ENCODE measurements around the gene GPR55.

Gene GPR55

DNA sequence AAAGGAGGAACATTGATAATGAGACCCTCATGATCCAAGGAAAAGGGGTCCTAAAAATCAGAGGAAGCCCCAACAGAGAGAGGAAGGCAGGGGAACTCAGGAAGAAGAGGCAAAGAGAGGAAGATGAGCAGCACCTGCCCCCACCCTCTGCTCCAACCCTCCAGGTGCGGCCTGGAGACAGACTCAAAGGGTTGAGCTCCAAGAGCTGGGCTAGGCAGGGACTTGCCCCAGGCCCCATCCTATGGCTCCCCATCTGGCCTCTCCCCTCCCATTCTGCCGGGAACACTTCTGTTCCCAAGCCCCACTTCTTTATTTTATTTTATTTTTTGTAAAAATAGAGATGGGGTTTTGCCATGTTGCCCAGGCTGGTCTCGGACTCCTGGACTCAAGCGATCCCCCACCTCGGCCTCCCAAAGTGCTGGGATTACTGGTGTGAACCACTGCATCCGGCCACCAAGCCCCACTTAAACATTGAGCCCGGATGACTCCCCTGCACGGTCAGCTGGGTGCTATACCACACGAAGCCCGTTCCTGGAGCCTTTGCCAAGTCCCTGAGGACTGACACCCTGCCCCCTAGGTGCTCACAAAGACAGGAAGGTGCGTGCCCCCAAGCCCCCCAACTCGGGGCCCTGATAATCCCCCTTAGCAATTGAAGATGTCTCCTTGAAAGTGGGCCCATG is 3.8 kb upstream of the GPR55 start:
- no peak overlapping the region for H3K9ac ChIP-seq
- TF ChIP-seq, protein P1, sequence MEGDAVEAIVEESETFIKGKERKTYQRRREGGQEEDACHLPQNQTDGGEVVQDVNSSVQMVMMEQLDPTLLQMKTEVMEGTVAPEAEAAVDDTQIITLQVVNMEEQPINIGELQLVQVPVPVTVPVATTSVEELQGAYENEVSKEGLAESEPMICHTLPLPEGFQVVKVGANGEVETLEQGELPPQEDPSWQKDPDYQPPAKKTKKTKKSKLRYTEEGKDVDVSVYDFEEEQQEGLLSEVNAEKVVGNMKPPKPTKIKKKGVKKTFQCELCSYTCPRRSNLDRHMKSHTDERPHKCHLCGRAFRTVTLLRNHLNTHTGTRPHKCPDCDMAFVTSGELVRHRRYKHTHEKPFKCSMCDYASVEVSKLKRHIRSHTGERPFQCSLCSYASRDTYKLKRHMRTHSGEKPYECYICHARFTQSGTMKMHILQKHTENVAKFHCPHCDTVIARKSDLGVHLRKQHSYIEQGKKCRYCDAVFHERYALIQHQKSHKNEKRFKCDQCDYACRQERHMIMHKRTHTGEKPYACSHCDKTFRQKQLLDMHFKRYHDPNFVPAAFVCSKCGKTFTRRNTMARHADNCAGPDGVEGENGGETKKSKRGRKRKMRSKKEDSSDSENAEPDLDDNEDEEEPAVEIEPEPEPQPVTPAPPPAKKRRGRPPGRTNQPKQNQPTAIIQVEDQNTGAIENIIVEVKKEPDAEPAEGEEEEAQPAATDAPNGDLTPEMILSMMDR (IDR thresholded peaks at IDR 0.05) = no peak
- no peaks in the 10 kb centered on the region for H3K36me3 ChIP-seq (ENCODE audit: control insufficient read depth, insufficient read depth, low read length)
- no peak overlapping the region for H3K4me2 ChIP-seq (ENCODE audit: low read length)
- H3K9me3 ChIP-seq (ENCODE audit: control insufficient read depth, low read length) = no peaks in the 10 kb centered on the region
- no peaks in the 10 kb centered on the region for H3K4me1 ChIP-seq
- H3K4me3 ChIP-seq (ENCODE audit: low read depth, low read length) = no peak overlapping the region
- H3K27me3 ChIP-seq (ENCODE audit: control insufficient read depth, insufficient read depth, low read length) = no peaks in the 10 kb centered on the region
- no peak overlapping the region for H2AFZ ChIP-seq
- H3K79me2 ChIP-seq = no peaks in the 10 kb centered on the region
- H3K27ac ChIP-seq = no peak overlapping the region

DNA sequence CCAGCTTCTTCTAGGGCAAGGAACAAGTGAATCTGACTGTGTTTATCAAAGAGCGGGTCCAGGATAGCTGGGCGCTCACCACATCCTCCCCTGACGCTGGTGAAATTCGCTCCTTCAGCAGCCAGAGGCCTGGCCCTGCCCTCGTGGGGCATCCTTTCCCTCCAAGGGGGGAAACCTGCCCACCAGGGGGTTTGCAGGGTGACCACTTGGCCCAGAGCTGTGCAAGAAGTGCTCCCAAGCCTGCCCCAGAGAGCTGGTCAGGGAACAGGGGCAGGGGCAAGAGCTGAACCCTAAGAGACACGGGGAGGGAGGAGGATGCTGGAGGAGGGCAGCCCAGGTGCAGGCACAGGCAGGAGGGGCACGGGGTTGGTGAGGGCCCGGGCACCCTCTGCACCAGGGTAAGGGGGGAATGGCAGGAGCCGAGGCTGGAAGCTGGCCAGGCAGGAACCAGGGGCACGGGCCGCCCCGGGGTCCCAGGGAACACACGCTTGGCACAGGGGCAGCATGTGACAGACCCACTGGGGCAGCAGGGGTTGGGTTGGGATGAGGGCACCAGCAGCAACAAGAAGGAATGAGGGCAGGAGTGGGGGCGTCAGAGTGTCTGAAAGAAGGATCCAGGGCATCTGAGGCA is 2.8 kb upstream of the GPR55 start:
- no peak overlapping the region for H3K27ac ChIP-seq
- no peaks in the 10 kb centered on the region for H3K4me1 ChIP-seq
- H3K9ac ChIP-seq = no peak overlapping the region
- H3K27me3 ChIP-seq (ENCODE audit: control insufficient read depth, insufficient read depth, low read length) = no peaks in the 10 kb centered on the region
- H3K4me2 ChIP-seq (ENCODE audit: low read length) = no peak overlapping the region
- TF ChIP-seq, protein P1 (IDR thresholded peaks at IDR 0.05) = no peak
- no peaks in the 10 kb centered on the region for H3K9me3 ChIP-seq (ENCODE audit: control insufficient read depth, low read length)
- no peak overlapping the region for H2AFZ ChIP-seq
- no peaks in the 10 kb centered on the region for H3K79me2 ChIP-seq
- no peak overlapping the region for H3K4me3 ChIP-seq (ENCODE audit: low read depth, low read length)
- H3K36me3 ChIP-seq (ENCODE audit: control insufficient read depth, insufficient read depth, low read length) = no peaks in the 10 kb centered on the region

DNA sequence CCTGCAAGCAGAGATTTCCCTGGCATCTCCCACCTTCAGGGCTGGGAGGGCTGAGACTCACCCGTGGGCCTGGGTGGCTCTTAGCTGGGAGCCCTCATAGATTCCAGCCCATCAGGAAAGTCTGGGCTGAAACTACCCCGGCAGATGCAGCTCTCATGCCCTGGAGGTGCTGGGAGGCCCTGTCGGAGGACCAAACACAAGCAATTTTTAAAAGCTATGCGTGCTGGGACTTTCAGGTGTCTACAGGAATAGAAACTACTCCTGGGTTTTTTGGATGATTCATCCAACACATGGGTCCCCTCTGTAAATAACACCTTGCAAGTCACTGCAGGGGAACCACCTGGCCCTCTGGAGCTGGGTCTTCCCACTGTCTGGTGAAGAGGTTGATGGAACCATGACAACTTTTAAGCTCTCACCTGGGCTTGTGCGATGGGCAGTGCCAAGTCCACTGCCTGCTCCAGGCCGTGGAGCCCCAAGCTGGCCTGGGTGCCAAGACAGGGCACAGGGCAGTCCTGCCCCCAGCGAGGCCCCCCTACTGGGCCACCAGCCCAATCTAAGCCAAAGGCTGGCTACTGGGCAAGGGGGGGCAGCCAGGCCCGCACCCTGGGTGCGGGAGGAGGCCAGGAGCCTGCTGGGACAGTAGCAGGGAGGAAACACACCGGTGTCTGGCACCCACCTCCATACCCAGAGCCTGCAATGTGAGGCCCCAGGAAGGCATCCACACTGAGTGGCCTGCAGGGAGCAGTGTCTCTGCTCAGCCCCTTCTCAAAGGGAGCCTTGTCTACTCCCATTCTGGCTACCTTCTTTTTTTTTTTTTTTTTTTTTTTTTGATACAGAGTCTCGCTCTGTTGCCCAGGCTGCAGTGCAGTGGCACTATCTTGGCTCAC is 1.1 kb upstream of the GPR55 start:
- Histone ChIP-seq H3K36me3 (ENCODE audit: control insufficient read depth, insufficient read depth, low read length) (no peaks in the 10 kb centered on the region), H3K27ac (no peak overlapping the region), H3K4me3 (ENCODE audit: low read depth, low read length) (no peak overlapping the region), H2AFZ (no peak overlapping the region), H3K4me1 (no peaks in the 10 kb centered on the region), H3K4me2 (ENCODE audit: low read length) (no peak overlapping the region), H3K9ac (no peak overlapping the region), H3K79me2 (no peaks in the 10 kb centered on the region), H3K27me3 (ENCODE audit: control insufficient read depth, insufficient read depth, low read length) (no peaks in the 10 kb centered on the region), H3K9me3 (ENCODE audit: control insufficient read depth, low read length) (no peaks in the 10 kb centered on the region)
- TF ChIP-seq, protein P1 (IDR thresholded peaks at IDR 0.05) = no peak

DNA sequence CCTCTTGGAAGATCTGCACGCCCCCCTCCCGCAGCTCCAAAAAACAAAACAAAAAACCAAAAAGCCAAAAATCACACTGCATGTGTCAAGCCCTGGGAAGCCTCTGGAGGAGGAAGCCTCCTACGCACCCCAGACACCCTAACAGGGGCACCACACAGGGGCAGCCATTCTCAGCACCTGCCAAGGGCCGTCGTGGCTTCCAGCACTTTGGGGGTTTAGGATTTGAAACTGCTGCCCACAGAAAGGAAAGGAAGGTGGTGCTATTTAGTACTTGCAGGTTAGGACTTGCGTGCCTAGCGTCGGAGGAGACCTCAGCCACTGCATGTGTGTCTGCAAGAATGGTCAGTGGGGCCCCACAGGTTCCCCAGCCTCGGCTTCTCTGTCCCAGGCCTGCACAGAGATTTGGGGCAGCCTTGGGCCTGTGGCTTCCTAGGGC is 419 bp upstream of the GPR55 start:
- no peaks in the 10 kb centered on the region for H3K9me3 ChIP-seq (ENCODE audit: control insufficient read depth, low read length)
- H3K36me3 ChIP-seq (ENCODE audit: control insufficient read depth, insufficient read depth, low read length) = no peaks in the 10 kb centered on the region
- H3K4me2 ChIP-seq (ENCODE audit: low read length) = no peak overlapping the region
- no peak overlapping the region for H3K4me3 ChIP-seq (ENCODE audit: low read depth, low read length)
- H3K4me1 ChIP-seq = no peaks in the 10 kb centered on the region
- H3K79me2 ChIP-seq = no peaks in the 10 kb centered on the region
- no peak overlapping the region for H2AFZ ChIP-seq
- H3K27ac ChIP-seq = no peak overlapping the region
- H3K27me3 ChIP-seq (ENCODE audit: control insufficient read depth, insufficient read depth, low read length) = no peaks in the 10 kb centered on the region
- H3K9ac ChIP-seq = no peak overlapping the region
- TF ChIP-seq, protein P1 (IDR thresholded peaks at IDR 0.05) = no peak

Data from parathyroid adenoma (tissue), 2 donors.